SK-N-SH (cell line): ENCODE measurements around the gene LOC101059915.

Experiments
- CTCF ChIA-PET: fragments of 300-600, 350-600 bp; formaldehyde crosslinking; extraction: SDS; loops from one replicate; lab custom pipeline; 2021; lab: Yijun Ruan, JAX
- POLR2A ChIA-PET: fragments of 350-600 bp; sonication (Branson Sonifier 250); formaldehyde crosslinking; extraction: SDS; loops from one replicate; lab custom pipeline; 2020; ENCODE audit warnings: antibody characterized with exemption, inconsistent platforms; lab: Yijun Ruan, JAX
- DNase-seq: peaks from one replicate; pipeline ENCODE4 v3.0.0; 2012
- H2AFZ ChIP-seq: fragments of 200-600 bp; sonication (generic); 2 replicates; pipeline ENCODE4 v1.8.1; 2016; ENCODE audit warnings: antibody characterized with exemption, mild to moderate bottlenecking, low read depth
- H3F3A ChIP-seq: fragments of 200-600 bp; sonication (generic); replicated peaks from 2 replicates; pipeline ENCODE3; 2016; ENCODE audit warnings: antibody characterized with exemption, mild to moderate bottlenecking; ENCODE audit not compliant: insufficient read depth
- H3K27ac ChIP-seq, 2 experiments: fragments of 200-500 bp in 1 of 2; fragments of 200-600 bp in 1 of 2; sonication (Bioruptor generic) in 1 of 2; sonication (generic), shearing (Covaris generic) in 1 of 2; 2 replicates each; pipeline versions ENCODE4 v1.5.1 to v1.6.1; 2014 to 2016; ENCODE audit warnings: low read depth in 2 of 2, inconsistent platforms in 1 of 2, low read length in 1 of 2, mild to moderate bottlenecking in 1 of 2, mixed read lengths in 1 of 2
- H3K27me3 ChIP-seq: fragments of 200-600 bp; sonication (generic), shearing (Covaris generic); 2 replicates; pipeline ENCODE4 v1.6.1; 2016; ENCODE audit warnings: mixed run types; ENCODE audit not compliant: insufficient read depth
- H3K36me3 ChIP-seq, 2 experiments: fragments of 200-500 bp in 1 of 2; fragments of 200-600 bp in 1 of 2; sonication (Bioruptor generic) in 1 of 2; sonication (generic) in 1 of 2; replicated peaks in 1 of 2; 2 replicates each; pipeline versions ENCODE3 to v1.5.1; 2014 to 2016; ENCODE audit warnings: low read length in 1 of 2, mild to moderate bottlenecking in 1 of 2; ENCODE audit not compliant: insufficient read depth in 2 of 2, control insufficient read depth in 1 of 2
- H3K4me1 ChIP-seq, 2 experiments: fragments of 200-500 bp in 1 of 2; fragments of 200-600 bp in 1 of 2; sonication (Bioruptor generic) in 1 of 2; sonication (generic), shearing (Covaris generic) in 1 of 2; 2 replicates each; pipeline versions ENCODE4 v1.5.1 to v1.6.1; 2014 to 2016; ENCODE audit warnings: low read depth in 1 of 2, low read length in 1 of 2, mixed run types in 1 of 2; ENCODE audit not compliant: insufficient read depth in 2 of 2, control insufficient read depth in 1 of 2
- H3K4me2 ChIP-seq: fragments of 200-600 bp; sonication (generic), shearing (Covaris generic); 2 replicates; pipeline ENCODE4 v1.6.1; 2017; ENCODE audit warnings: mixed run types
- H3K4me3 ChIP-seq, 2 experiments: fragments of 200-500 bp in 1 of 2; fragments of 200-600 bp in 1 of 2; sonication (Bioruptor generic) in 1 of 2; sonication (generic), shearing (Covaris generic) in 1 of 2; 2 replicates each; pipeline versions ENCODE4 v1.5.1 to v1.8.1; 2014 to 2016; ENCODE audit warnings: low read depth in 2 of 2, inconsistent platforms in 1 of 2, low read length in 1 of 2, mild to moderate bottlenecking in 1 of 2, mixed read lengths in 1 of 2, moderate library complexity in 1 of 2
- H3K79me2 ChIP-seq: fragments of 200-600 bp; sonication (generic); 2 replicates; pipeline ENCODE4 v1.8.1; 2017; ENCODE audit warnings: mild to moderate bottlenecking; ENCODE audit not compliant: insufficient read depth
- H3K9ac ChIP-seq: fragments of 200-600 bp; sonication (generic); 2 replicates; pipeline ENCODE4 v1.6.1; 2017; ENCODE audit warnings: mixed run types
- H3K9me2 ChIP-seq: fragments of 200-600 bp; sonication (generic); 2 replicates; pipeline ENCODE4 v1.6.1; 2017; ENCODE audit warnings: mixed run types
- H3K9me3 ChIP-seq: fragments of 200-600 bp; sonication (generic); 2 replicates; pipeline ENCODE4 v1.6.1; 2017; ENCODE audit warnings: mixed run types, mild to moderate bottlenecking, moderate library complexity
- H4K20me1 ChIP-seq: fragments of 200-600 bp; sonication (generic); 2 replicates; pipeline ENCODE4 v1.6.1; 2017; ENCODE audit warnings: mild to moderate bottlenecking, mixed run types; ENCODE audit not compliant: insufficient read depth
- CTCF ChIP-seq: fragments of 200-600 bp; sonication (generic); IDR thresholded peaks from 2 replicates; pipeline ENCODE4 v1.6.1; 2017; ENCODE audit warnings: antibody characterized with exemption, mild to moderate bottlenecking, moderate library complexity
- FOSL2 ChIP-seq: IDR thresholded peaks from 2 replicates; pipeline ENCODE4 v1.4.0; 2012; ENCODE audit warnings: low read depth, mild to moderate bottlenecking, moderate library complexity, borderline replicate concordance
- FOXM1 ChIP-seq: IDR thresholded peaks from 2 replicates; pipeline ENCODE4 v1.4.0; 2012; ENCODE audit warnings: low read depth, mild to moderate bottlenecking
- GABPA ChIP-seq: IDR thresholded peaks from 2 replicates; pipeline ENCODE4 v1.4.0; 2012; ENCODE audit warnings: low read depth, mild to moderate bottlenecking
- GATA2 ChIP-seq: sonication (generic); formaldehyde crosslinking; IDR thresholded peaks from 2 replicates; pipeline ENCODE4 v1.5.0; 2020; ENCODE audit warnings: mild to moderate bottlenecking, missing genetic modification reagents
- IRF3 ChIP-seq: fragments of 150-350 bp; IDR thresholded peaks from 2 replicates; pipeline ENCODE4 v1.6.1; 2016; ENCODE audit warnings: mild to moderate bottlenecking, low read depth, low read length
- MXI1 ChIP-seq: IDR thresholded peaks from 2 replicates; pipeline ENCODE4 v1.6.1; 2012; ENCODE audit warnings: mild to moderate bottlenecking, low read depth, low read length, improper control_type of control experiment
- NRF1 ChIP-seq: IDR thresholded peaks from 2 replicates; pipeline ENCODE4 v1.6.1; 2012; ENCODE audit warnings: low read depth, mild to moderate bottlenecking, low read length
- POLR2AphosphoS5 ChIP-seq: IDR thresholded peaks from 2 replicates; pipeline ENCODE4 v1.6.1; 2012; ENCODE audit warnings: low read depth, low read length
- RCOR1 ChIP-seq: fragments of 150-350 bp; IDR thresholded peaks from 2 replicates; pipeline ENCODE4 v1.6.1; 2017; ENCODE audit warnings: antibody characterized with exemption, low read length
- REST ChIP-seq: IDR thresholded peaks from 2 replicates; pipeline ENCODE4 v1.6.1; 2012; ENCODE audit warnings: mild to moderate bottlenecking, low read depth, low read length, moderate library complexity
- RFX5 ChIP-seq: IDR thresholded peaks from 2 replicates; pipeline ENCODE4 v1.6.1; 2012; ENCODE audit warnings: mild to moderate bottlenecking, improper control_type of control experiment, low read length
- TEAD4 ChIP-seq: IDR thresholded peaks from 2 replicates; pipeline ENCODE4 v1.4.0; 2012; ENCODE audit warnings: mild to moderate bottlenecking, borderline replicate concordance; ENCODE audit not compliant: insufficient read depth
- YY1 ChIP-seq: IDR thresholded peaks from 2 replicates; pipeline ENCODE4 v1.4.0; 2012; ENCODE audit warnings: low read depth, mild to moderate bottlenecking
- WGBS: methylation state at CpG from one replicate; pipeline ENCODE4 v1.1.6; 2017; ENCODE audit warnings: low lambda C conversion rate; 5-methylcytosine and 5-hydroxymethylcytosine counted together

The LOC101059915 gene

GRCh38 chrX:71657267-71657666 lies 10.1 kb upstream of the LOC101059915 start:
- Histone ChIP-seq H3K36me3 (no peaks in the 10 kb centered on the region), H3K9ac (no peak overlapping the region), H4K20me1 (no peaks in the 10 kb centered on the region), H3K27ac (no peak overlapping the region), H2AFZ (no peak overlapping the region), H3K4me3 (no peak overlapping the region), H3F3A (no peaks in the 10 kb centered on the region), H3K4me1 (no peaks in the 10 kb centered on the region), H3K9me3 (no peaks in the 10 kb centered on the region), H3K4me2 (no peak overlapping the region), H3K9me2 (no peaks in the 10 kb centered on the region), H3K79me2 (no peaks in the 10 kb centered on the region), H3K27me3 (peaks cover 45% of the 10 kb centered on the region; the same call in 1 of the 2 replicates)
- DNase-seq, result no peak
- CTCF ChIA-PET, result interaction anchor here (1.0 kb wide), 1 partner anchor 12 kb away, joined by 4 read pairs; no protein-coding TSS in a partner anchor
- TF ChIP-seq GATA2 (CRISPR knock-in tag), result no peak
- TF ChIP-seq POLR2AphosphoS5, result no peak
- TF ChIP-seq NRF1, result no peak
- no peak for TF ChIP-seq IRF3
- no peak for TF ChIP-seq RFX5
- TF ChIP-seq GABPA, result no peak
- no peak for TF ChIP-seq FOSL2
- TF ChIP-seq FOXM1, result no peak
- TF ChIP-seq REST, result no peak
- no peak for TF ChIP-seq MXI1
- TF ChIP-seq TEAD4, result no peak
- TF ChIP-seq YY1, result no peak
- no peak for TF ChIP-seq RCOR1
- TF ChIP-seq CTCF, result no peak
- 13% methylated on average over 4 of the region's 4 CpGs for WGBS
- POLR2A ChIA-PET, result no interaction called here
